COLO668 (cell line): ENCODE data around the gene ALPP.
"Not testable (repeated sequence)": the region's sequence is repeated elsewhere in the genome, so short reads cannot be mapped to it uniquely, and the experiment has no call there.

ENCODE experiments used
- DNase-seq: peaks from one replicate; lab custom pipeline; 2025; ENCODE audit not compliant: unreplicated experiment; lab: John Stamatoyannopoulos, UW

The ALPP gene

GRCh38 chr2:232419245-232420072 is 40.9 kb downstream of the ALPP start:
- DNase-seq = peak; percentile 55

- no peak for DNase-seq
Measured at GRCh38 chr2:232420073-232420454, 41.5 kb downstream of the ALPP start.

GRCh38 chr2:232420463-232421188 is 42.1 kb downstream of the ALPP start:
- DNase-seq = peak; percentile 91

GRCh38 chr2:232421189-232421785 is 42.7 kb downstream of the ALPP start:
- DNase-seq = peak; percentile 17

DNA sequence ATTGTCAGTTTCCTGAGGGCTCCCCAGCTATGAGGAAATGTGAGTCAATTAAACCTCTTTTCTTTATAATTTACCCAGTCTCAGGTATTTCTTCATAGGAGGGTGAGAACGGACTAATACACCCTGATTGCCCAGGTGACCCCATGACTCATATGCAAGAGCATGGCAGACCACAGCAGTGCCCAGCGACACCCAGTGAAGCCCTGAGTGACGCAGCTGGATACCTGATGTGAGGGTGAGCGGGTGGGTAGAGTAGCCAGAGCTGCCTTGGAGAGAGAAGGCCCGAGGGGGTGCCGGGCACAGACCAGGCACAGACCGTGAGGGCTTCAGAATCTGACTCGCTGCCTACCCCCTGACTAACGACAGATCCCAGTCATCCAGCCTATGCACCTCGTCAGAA is 43.5 kb downstream of the ALPP start:
- DNase-seq = no peak

DNA sequence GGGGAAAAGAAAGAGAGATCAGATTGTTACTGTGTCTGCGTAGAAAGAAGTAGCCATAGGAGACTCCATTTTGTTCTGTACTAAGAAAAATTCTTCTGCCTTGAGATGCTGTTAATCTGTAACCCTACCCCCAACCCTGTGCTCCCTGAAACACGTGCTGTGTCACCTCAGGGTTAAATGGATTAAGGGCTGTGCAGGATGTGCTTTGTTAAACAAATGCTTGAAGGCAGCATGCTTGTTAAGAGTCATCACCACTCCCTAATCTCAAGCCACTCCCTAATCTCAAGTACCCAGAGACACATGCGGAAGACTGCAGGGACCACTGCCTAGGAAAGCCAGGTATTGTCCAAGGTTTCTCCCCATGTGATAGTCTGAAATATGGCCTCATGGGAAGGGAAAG is 44.4 kb downstream of the ALPP start:
- not testable (repeated sequence) for DNase-seq

DNA sequence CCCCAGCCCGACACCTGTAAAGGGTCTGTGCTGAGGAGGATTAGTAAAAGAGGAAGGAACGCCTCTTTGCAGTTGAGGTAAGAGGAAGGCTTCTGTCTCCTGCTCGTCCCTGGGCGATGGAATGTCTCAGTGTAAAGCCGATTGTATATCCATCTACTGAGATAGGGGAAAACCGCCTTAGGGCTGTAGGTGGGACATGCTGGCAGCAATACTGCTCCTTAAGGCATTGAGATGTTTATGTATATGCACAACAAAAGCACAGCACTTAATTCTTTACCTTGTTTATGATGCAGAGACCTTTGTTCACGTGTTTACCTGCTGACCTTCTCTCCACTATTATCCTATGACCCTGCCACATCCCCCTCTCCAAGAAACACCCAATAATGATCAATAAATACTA is 44.9 kb downstream of the ALPP start:
- DNase-seq = not testable (repeated sequence)

- DNase-seq = no peak
Measured at GRCh38 chr2:232431705-232432590, 53.4 kb downstream of the ALPP start.
